HTR-8/SVneo (cell line): ENCODE results near the gene SLC41A1.

Experiments
- DNase-seq: peaks from one replicate; pipeline ENCODE4 v3.0.0; 2011; ENCODE audit warnings: low spot score, mixed read lengths; ENCODE audit not compliant: insufficient read length
- FAIRE-seq: peaks from 2 replicates; lab custom pipeline; 2011; peaks lifted over from hg19 to GRCh38; lab: Jason Lieb, UNC

The SLC41A1 gene

DNA sequence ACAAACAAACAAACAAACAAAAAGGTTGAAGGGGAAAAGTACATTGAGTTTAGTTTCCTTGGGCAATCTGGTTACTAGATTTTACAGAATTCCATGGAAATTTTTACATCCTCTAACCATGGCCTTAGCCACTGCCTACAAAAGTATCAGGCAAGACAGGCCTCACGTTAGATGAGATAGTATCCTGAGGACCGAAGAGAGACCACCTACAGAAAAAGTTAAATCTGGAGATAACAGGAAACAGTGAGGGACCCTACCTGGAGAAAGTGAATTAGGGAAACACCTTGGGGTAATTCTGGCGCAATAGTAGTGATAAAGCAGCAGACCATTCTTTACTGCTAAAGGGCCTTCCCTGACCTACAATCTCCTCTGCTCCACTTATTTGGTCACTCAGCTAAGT lies 46.4 kb downstream of the SLC41A1 start:
- no peak for FAIRE-seq
- no peak for DNase-seq

DNA sequence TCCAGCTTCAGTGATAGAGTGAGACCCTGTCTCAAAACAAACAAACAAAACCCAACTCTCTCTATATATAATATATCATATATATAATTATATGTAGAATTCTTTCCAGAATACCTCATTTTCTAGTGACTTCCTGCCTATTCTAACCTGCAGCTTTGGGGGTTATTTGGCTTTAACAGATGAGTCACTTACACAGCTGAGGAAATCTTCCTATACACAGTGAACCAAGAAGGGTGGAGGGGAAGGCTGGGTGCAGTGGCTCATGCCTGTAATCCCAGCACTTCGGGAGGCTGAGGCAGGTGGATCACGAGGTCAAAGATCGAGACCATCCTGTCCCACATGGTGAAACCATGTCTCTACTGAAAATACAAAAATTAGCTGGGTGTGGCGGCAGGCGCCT lies 47.0 kb downstream of the SLC41A1 start:
- DNase-seq (peak; percentile 53), FAIRE-seq (no peak)

DNA sequence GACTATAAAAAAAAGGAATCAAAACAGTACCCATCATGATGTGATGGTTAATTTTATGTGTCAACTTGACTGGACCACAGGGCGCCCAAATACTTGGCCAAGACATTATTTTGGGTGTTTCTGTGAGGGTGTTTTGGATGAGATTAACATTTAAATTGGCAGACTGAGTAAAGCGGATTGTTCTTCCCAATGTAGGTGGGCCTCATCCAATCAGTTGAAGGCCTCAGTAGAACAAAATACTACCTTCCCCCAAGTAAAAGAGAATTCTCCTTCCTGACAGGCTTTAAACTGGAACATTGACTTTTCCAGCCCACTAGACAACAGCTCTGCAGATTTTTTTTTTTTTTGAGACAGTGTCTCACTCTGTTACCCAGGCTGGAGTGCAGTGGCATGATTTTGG lies 48.4 kb downstream of the SLC41A1 start:
- FAIRE-seq (no peak), DNase-seq (no peak)

DNA sequence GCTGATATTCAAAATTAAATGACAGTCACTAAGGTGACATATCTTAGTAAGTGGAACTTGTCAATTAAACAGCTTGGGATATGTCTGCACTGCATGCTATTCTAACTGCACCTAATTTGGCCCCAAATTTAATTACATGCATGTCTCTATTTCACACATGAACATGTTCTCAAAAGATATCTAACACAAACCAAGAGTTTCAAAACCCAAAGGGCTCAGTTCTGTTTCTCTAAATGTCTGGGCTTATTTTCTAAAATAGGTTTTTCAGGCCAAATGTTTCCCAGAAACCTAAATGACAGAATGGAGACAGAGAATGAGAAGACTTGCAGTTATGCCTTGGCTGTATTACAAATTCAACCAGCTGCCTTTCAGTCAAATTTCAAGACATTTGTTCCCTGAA lies 49.0 kb downstream of the SLC41A1 start:
- DNase-seq (no peak), FAIRE-seq (no peak)

DNA sequence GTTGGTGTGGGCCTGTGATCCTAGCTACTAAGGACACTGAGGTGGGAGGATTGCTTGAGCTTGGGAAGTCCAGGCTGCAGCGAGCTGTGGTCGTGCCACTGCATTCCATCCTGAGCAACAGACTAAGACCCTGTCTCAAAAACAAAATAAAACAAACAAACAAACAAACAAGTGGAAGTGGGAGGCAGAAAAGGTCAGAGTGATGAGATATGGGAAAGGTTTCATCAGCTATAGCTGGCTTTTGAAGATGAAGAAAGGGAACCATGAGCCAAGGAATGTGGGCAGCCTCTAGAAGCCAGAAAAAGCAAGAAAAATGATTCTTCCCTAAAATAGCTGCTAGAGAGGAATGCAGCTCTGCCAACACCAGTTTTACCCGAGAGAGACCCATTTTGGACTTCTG lies 52.4 kb downstream of the SLC41A1 start:
- no peak for FAIRE-seq
- no peak for DNase-seq

DNA sequence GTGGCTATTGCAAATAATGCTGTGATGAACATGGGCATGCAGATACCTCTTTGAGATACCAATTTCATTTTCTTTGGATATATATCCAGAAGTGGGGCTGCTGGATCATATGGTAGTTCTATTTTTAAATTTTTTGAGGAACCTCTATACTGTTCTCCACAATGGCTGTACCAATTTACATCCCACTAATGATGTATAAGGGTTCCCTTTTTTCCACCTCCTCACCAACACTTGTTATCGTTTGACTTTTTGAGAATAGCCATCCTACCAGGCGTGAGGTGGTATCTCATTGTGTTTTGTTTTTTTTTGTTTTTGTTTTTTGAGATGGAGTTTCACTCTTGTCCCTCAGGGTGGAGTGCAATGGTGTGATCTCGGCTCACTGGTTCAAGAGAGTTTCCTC lies 56.4 kb downstream of the SLC41A1 start:
- no peak for DNase-seq
- FAIRE-seq: no peak

DNA sequence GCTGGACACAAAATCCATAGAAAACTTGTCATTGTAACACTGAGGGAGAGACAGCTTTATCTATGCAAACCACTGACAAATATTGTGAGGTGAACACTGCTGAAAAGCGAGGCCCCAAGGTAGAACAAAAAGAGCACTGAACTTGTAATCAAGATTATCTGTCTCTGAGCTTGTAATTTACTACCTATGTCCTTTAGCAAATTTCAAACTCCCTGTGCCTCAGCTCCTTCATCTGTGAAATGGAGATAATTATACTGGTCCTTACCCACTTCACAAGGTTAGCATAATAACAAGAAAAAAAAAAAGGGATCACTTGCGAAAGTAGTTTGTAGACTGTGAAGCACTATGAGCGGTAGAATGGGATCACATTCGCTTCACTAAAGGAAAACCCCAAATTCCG lies 58.1 kb downstream of the SLC41A1 start:
- no peak for DNase-seq
- FAIRE-seq: no peak

DNA sequence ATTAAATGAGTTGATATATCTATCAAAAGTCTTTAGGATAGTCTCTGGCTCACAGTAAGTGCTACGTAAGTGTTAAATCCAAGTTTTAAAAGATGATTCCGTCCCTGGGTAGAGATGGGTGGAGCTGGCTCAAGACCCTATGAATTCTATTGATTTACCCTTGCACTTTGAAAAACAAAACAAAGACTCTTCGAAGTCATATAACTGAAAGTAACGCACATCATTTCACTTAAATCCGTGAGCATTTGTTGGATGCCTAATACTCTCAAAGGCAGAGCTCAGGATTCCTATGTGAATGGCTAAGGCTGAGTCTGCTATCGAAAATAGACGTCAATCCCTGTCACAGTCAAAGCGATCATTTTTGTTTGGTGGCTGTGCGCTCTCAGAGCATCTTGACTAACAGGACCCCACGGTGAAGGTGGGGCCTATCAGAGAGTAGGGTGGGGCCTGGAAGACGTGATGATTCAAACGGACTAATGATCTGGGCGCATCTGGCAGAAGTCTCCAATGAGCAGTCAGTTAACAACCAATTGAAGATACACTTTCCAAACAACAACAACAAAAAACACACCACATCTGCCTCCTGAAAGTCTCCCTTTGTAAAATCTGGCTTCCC lies 61.9 kb downstream of the SLC41A1 start:
- FAIRE-seq (peak; percentile 66), DNase-seq (no peak)

DNA sequence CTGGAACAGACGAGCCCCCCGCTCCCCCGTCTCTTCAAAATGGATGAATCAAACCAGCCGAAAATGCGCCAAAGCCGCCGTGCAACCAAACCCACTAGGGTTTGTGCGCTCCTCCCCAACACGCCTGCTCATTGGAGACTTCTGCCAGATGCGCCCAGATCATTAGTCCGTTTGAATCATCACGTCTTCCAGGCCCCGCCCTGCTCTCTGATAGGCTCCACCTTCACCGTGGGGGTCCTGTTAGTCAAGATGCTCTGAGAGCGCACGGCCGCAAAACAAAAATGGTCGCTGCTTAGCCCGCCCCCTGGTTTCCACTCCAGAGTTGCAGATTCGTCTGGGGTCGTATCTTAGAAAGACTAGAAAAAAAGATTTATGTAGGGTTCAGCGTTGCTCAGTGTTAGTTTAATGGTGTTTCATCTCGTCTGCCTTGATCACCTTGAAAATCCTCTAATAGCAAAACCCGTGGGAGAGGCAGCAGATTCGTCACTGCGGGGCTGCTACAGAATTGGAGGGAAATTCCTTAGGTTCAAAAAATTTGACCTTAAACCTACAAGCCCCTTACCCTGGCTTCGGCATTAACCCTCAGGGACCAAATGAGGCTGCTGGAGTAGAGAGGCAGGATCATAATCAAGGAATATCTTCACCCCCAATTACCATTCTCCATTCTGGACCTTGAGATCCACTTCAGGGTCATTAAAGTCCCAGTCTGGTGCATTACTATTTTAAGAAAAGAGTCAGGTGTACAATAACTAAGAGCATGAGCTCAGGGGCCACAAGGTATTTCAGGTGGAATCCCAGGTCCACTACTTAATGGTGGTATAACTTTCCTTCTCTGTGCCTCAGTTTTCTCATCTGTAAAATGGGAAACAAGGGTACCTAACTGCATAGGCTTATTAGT lies 62.6 kb downstream of the SLC41A1 start, which contains the start of gene NUCKS1:
TSS of gene NUCKS1 (minus strand) at position 45 of the 898 bp plus-strand sequence. CDS start 209 bp downstream, outside the sequence.
- peak; percentile 89 for DNase-seq
- peak; percentile 95 for FAIRE-seq

DNA sequence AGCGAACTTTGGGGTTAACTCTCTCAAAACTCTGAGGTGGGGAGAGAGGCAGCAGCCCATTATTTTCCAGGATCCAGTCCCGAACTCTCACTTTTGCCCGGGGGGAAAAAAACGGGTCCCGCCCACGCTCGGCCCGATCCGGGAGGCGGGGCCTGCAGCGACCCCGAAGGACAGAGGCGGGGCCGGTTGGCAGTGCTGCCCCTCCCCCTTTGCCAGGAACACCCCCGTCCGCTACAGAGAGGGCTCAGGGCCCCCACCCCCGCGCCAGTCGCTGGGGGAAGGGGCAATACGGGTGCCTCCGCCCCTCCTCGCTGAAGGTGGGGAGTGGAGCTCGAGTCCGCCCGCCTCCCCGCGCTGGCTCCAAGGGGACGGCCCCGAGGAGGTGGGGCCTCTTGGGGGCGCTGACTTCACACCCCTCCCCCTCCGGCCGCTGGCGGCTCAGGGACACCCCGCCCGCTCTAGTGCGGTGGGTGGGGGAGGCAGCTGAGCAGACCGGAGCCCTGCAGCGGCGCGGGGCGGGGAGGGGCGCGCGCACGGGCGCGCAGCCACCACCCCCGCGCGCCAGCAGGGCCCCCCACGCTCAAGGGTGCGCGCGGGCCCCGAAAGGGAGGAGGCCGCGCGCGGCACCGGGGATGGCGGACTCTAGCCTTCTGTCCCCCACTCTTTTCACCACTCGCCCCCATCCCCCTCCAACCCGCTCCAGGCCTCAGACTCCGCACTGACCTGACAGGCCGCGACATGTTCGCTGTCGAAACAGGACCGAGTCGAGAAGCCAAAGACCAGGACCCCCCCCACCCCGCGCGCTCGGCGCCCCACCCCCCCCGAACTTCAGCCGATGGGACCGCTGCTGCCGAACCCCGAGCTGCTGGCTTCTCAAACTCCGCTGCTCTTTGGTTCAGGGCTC lies 63.5 kb downstream of the SLC41A1 start:
- FAIRE-seq (peak; percentile 80), DNase-seq (peak; percentile 96)

DNA sequence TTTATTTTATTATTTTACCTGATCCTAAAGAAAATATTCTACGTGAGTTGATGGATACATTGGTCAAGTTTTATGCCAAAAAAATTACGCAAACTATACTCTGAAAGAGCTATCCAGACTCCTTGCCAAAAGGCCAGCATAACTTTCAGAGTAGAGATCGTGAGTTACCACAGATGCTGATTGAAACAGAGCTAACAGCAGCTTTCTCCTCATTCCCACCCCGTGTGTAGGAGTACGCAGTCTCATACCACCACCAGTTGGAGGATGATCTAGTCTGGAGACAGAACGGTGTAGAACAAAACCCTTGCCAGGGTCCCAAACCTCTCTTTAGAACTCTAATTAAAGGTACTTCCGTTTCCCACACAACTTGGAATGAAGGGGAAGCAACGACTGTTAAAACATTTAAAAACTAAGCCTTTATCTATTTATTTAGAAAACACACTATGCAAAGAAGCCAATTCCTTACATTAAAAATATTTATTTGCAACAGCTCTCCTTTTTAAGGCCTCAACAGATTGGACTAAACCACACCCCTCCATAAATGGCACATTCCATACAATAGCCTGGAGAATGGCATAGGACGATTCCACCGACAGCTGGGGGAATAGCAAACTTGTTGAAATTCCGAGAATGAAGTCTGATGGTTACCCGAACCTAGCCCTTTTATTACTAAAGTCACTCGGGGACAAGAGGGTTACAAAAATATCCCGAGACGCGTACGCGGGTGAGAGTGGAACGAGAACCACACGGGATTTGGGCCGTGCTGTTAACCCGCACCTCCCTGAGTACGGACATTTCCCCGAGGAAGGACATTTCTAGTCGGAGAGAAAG lies 64.4 kb downstream of the SLC41A1 start:
- no peak for DNase-seq
- no peak for FAIRE-seq

DNA sequence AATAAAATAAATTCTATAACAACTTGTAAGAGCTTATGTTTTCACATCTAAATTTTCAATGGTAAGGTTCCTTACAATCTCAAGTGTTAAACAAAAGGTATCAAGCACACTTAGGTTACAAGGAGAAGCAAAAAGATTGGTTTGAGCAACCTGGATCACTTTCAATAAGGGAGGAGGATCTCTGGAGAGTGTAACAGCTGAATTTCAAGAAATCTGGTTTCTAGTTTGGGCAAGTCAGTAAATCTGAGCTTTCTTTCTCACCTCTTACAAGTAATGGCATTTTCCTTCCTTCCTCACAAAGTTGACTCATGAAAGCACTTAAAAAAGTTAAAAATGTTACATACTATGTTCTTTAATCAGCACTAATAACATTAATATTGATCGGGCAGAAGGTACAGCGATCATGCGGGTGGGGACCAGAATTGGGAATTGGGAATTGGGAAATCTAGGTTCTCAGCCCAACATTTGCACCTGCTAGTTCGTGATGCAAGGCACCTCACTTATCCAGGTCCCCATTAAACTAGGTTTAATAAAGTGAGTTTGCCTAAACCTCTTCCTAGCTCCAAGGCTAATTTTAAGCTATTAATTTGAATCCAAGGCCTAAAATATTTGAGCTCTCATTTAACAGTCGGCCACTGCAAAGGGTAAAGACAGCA lies 66.1 kb downstream of the SLC41A1 start:
- DNase-seq: no peak
- FAIRE-seq: no peak

DNA sequence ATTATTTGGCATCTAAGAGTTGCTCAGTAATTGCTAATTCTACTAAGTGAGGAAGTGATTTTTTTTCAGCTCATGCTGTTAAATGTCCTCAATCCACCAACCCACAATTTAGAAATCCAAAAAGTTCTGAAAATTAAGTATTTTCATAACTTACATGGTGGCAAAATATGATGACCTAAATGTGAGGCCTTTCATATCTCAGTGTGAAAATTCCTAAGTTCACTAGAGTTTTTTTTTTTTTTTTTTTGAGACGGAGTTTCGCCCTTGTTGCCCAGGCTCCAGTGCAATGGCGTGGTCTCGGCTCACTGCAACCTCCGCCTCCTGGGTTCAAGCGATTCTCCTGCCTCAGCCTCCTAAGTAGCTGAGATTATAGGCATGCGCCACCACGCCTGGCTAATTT lies 68.6 kb downstream of the SLC41A1 start:
- DNase-seq: no peak
- no peak for FAIRE-seq

DNA sequence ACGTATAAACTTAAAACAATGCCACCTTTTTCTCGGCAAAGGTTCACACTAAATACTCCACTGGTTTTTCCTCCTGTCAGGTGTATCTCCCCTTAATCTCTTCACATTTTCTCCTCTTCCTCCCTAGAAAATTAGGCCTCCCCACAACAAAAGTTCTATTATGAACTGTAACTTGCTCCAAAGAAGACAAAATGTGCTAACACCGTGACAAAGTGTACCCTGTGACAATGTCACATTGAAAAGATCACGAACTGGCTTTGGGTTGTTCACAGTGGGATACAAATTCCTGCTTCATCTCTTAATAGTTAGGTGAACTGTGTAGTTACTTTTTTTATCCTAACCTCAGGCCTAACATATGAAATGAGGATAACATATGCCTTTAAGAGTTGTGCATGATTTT lies 69.0 kb downstream of the SLC41A1 start:
- no peak for FAIRE-seq
- no peak for DNase-seq

DNA sequence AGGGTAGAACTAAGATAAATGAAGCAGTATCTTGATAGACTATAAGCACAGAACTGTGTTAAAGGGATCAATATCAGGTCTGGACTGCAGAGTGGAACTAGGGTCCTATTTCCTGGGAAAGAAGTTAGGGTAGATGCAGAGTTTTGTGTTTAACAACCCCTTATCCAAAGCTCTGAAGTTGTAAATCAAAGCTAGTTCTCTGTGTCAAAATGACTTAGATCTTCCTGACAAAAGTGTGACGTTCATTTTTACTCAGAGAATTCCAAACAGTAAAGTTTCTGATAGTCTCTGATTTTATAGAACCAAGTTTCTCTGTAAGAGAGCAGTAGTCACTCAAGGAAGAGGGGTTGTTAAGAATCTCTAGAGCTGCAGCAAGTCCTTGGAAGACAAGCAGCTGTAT lies 71.3 kb downstream of the SLC41A1 start:
- no peak for FAIRE-seq
- DNase-seq: no peak

DNA sequence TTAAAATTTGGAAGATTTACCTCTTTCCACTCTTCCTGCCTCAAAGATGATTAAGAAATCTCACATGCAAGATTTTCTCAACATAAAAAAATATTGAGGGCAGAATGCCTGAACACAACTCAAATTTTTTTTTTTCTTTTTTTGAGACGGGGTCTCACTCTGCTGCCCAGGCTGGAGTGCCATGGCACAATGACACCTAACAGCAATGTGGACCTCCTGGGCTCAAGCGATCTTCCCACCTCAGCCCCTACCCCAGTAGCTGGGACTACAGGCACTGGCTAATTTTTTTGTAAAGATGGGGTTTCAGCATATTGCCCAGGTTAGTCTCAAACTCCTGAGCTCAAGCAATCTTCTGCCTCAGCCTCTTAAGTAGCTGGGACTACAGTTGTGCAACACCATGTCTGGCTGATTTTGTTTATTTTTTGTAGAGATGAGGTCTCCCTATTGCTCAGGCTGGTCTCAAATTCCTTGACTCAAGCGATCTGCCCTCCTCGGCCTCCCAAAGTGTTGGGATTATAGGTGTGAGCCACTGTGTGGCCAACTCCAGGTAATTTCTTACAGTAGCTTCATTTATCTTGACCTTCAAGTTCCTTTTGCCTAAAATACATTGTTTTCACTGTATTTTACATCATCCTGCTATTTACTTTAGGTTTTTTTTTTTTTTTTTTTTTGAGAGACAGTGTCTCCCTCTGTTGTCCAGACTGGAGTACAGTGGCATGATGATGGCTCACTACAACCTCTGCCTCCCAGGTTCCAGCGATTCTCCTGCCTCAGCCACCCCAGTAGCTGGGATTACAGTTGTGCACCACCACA lies 73.4 kb downstream of the SLC41A1 start:
- no peak for FAIRE-seq
- no peak for DNase-seq
